Measurements from ENCODE around the gene ESYT1. TPM values are rescaled to one million over a fixed set of nuclear protein-coding genes. Genes with fewer than 3 reads are reported as not detected.

ESYT1 gene
- total and polyA plus RNA-seq, 10 of the 15 experiments (the other 5 are each of a cell fraction or from before 2014, with no cell fraction given) = 47.5 to 120 (median 87.1) TPM

- TF ChIP-seq IKZF1 (conservative IDR thresholded peaks at IDR 0.05) = peak; percentile 55
- no peak for TF ChIP-seq ATF2 (IDR thresholded peaks at IDR 0.05; ENCODE audit: low read length)
- TF ChIP-seq ZNF207 (IDR thresholded peaks at IDR 0.05; ENCODE audit: borderline replicate concordance) = no peak; the same call in 1 of the 2 replicates
- no peak for TF ChIP-seq ZBTB11 (CRISPR knock-in tag; IDR thresholded peaks at IDR 0.05)
- no peak for TF ChIP-seq POLR2AphosphoS2 (IDR thresholded peaks at IDR 0.05; ENCODE audit: low read depth, low read length)
- TF ChIP-seq IRF4 (IDR thresholded peaks at IDR 0.05; ENCODE audit: low read depth, low read length) = no peak
- no peak for TF ChIP-seq SUZ12 (IDR thresholded peaks at IDR 0.05; ENCODE audit: unreplicated experiment)
- TF ChIP-seq, protein P1, sequence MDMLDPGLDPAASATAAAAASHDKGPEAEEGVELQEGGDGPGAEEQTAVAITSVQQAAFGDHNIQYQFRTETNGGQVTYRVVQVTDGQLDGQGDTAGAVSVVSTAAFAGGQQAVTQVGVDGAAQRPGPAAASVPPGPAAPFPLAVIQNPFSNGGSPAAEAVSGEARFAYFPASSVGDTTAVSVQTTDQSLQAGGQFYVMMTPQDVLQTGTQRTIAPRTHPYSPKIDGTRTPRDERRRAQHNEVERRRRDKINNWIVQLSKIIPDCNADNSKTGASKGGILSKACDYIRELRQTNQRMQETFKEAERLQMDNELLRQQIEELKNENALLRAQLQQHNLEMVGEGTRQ (IDR thresholded peaks at IDR 0.05; ENCODE audit: borderline replicate concordance, low read depth, low read length) = no peak; the same call in none of the 2 replicates
- TF ChIP-seq RBBP5 (conservative IDR thresholded peaks at IDR 0.05) = no peak
- TF ChIP-seq BHLHE40 (IDR thresholded peaks at IDR 0.05; ENCODE audit: borderline replicate concordance in 1 of 2, low read depth in 2 of 2, low read length in 1 of 2) = no peak
- TF ChIP-seq RB1 (IDR thresholded peaks at IDR 0.05; ENCODE audit: borderline replicate concordance) = peak; percentile 29; the same call in 1 of the 2 replicates
- TF ChIP-seq JUND (IDR thresholded peaks at IDR 0.05; ENCODE audit: low read depth, low read length) = no peak
- TF ChIP-seq, protein P2, sequence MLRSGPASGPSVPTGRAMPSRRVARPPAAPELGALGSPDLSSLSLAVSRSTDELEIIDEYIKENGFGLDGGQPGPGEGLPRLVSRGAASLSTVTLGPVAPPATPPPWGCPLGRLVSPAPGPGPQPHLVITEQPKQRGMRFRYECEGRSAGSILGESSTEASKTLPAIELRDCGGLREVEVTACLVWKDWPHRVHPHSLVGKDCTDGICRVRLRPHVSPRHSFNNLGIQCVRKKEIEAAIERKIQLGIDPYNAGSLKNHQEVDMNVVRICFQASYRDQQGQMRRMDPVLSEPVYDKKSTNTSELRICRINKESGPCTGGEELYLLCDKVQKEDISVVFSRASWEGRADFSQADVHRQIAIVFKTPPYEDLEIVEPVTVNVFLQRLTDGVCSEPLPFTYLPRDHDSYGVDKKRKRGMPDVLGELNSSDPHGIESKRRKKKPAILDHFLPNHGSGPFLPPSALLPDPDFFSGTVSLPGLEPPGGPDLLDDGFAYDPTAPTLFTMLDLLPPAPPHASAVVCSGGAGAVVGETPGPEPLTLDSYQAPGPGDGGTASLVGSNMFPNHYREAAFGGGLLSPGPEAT (IDR thresholded peaks at IDR 0.05; ENCODE audit: low read depth) = peak; percentile 67
- no peak for TF ChIP-seq IRF3 (IDR thresholded peaks at IDR 0.05)
- no peak for TF ChIP-seq EED (IDR thresholded peaks at IDR 0.05; ENCODE audit: low read depth)
- no peak for TF ChIP-seq LARP7 (IDR thresholded peaks at IDR 0.05)
- TF ChIP-seq IKZF2 (IDR thresholded peaks at IDR 0.05) = peak; percentile 7 to 52; a peak in 3 of 4 replicates
- no peak for TF ChIP-seq PML (IDR thresholded peaks at IDR 0.05; ENCODE audit: low read length)
- no peak for TF ChIP-seq ASH2L (IDR thresholded peaks at IDR 0.05; ENCODE audit: borderline replicate concordance, low read depth)
- TF ChIP-seq MYC (IDR thresholded peaks at IDR 0.05; ENCODE audit: insufficient read depth, insufficient read length, insufficient replicate concordance, low read length, severe bottlenecking) = peak; percentile 43
These were observed 8.7 kb upstream of the ESYT1 start (continued) for GRCh38 chr12:56119361-56119796.
